Smooth muscle cell (in vitro differentiated cells): Measurements from ENCODE around the gene GTF3C1. TPM values are rescaled to one million over a fixed set of nuclear protein-coding genes. Genes with fewer than 3 reads are reported as not detected.
A peak's percentile ranks its signal among the peaks of the same experiment; 100 is the strongest.

Source experiments
- DNase-seq: peaks from one replicate; lab custom pipeline; 2025; ENCODE audit not compliant: unreplicated experiment; lab: John Stamatoyannopoulos, UW
- H2AFZ ChIP-seq: fragments of 200-600 bp; sonication (generic); 2 replicates; pipeline ENCODE4 v1.6.0; 2016; ENCODE audit warnings: antibody characterized with exemption, low read depth, mild to moderate bottlenecking
- H3F3A ChIP-seq: fragments of 200-600 bp; sonication (generic); 2 replicates; pipeline ENCODE4 v1.6.0; 2017; ENCODE audit warnings: antibody characterized with exemption, low read depth
- H3K27ac ChIP-seq: fragments of 200-600 bp; sonication (generic); 2 replicates; pipeline ENCODE4 v1.5.1; 2016; ENCODE audit warnings: low read depth, mild to moderate bottlenecking
- H3K27me3 ChIP-seq: fragments of 200-600 bp; sonication (generic); 2 replicates; pipeline ENCODE4 v1.6.1; 2016; ENCODE audit warnings: low read depth, mild to moderate bottlenecking
- H3K36me3 ChIP-seq: fragments of 200-600 bp; sonication (generic); 2 replicates; pipeline ENCODE4 v1.5.1; 2016; ENCODE audit warnings: low read depth
- H3K4me1 ChIP-seq: fragments of 200-600 bp; sonication (generic); 2 replicates; pipeline ENCODE4 v1.5.1; 2016; ENCODE audit warnings: low read depth
- H3K4me2 ChIP-seq: fragments of 200-600 bp; sonication (generic); 2 replicates; pipeline ENCODE4 v1.6.0; 2016; ENCODE audit warnings: mild to moderate bottlenecking
- H3K4me3 ChIP-seq: fragments of 200-600 bp; sonication (generic); 2 replicates; pipeline ENCODE4 v1.5.1; 2016; ENCODE audit warnings: mild to moderate bottlenecking
- H3K79me2 ChIP-seq: fragments of 200-600 bp; sonication (generic); 2 replicates; pipeline ENCODE4 v1.6.0; 2016; ENCODE audit warnings: low read depth, mild to moderate bottlenecking
- H3K9ac ChIP-seq: fragments of 200-600 bp; sonication (generic); 2 replicates; pipeline ENCODE4 v1.6.0; 2016; ENCODE audit warnings: low read depth
- H3K9me3 ChIP-seq: fragments of 200-600 bp; sonication (generic); replicated peaks from 2 replicates; pipeline ENCODE4 v1.5.1; 2016; ENCODE audit warnings: low read depth
- H4K20me1 ChIP-seq: fragments of 200-600 bp; sonication (generic); 2 replicates; pipeline ENCODE4 v1.6.0; 2016; ENCODE audit warnings: low read depth
- CTCF ChIP-seq: fragments of 200-600 bp; sonication (generic); IDR thresholded peaks from 2 replicates; pipeline ENCODE4 v1.5.1; 2017; ENCODE audit warnings: borderline replicate concordance, mild to moderate bottlenecking, antibody characterized with exemption; ENCODE audit not compliant: insufficient read depth, poor library complexity, severe bottlenecking
- WGBS: methylation state at CpG from one replicate; pipeline ENCODE4 v1.1.7; 2016; ENCODE audit warnings: low lambda C conversion rate; 5-methylcytosine and 5-hydroxymethylcytosine counted together
- polyA plus RNA-seq: library from polyadenylated mRNA; unstranded; fragments of >200 nt; fragmentation: Nextera tagmentation; extraction: Ambion mirVana; gene quantifications from 2 replicates; pipeline ENCODE4 v1.2.1, GENCODE V29; 2016
- total RNA-seq: library from RNA; depleted of rRNA; stranded (reverse); fragments of >200 nt; gene quantifications from 2 replicates; pipeline ENCODE4 v1.2.3, GENCODE V29; 2014

The GTF3C1 gene
- total and polyA plus RNA-seq, 2 experiments from 2014 or later = 47.6 to 78.5 TPM

GRCh38 chr16:27558932-27559331, 9.2 kb upstream of the GTF3C1 start:
- Histone ChIP-seq H3F3A (no peaks in the 10 kb centered on the region), H3K9ac (no peak overlapping the region), H3K4me1 (no peaks in the 10 kb centered on the region), H4K20me1 (peaks cover 33% of the 10 kb centered on the region), H3K27me3 (no peaks in the 10 kb centered on the region), H3K4me2 (no peak overlapping the region), H3K36me3 (no peaks in the 10 kb centered on the region), H2AFZ (no peak overlapping the region), H3K79me2 (peaks cover 4% of the 10 kb centered on the region), H3K4me3 (no peak overlapping the region), H3K9me3 (no peaks in the 10 kb centered on the region), H3K27ac (no peak overlapping the region)
- 95% methylated on average over 1 of the region's 1 CpG for WGBS
- no peak for DNase-seq
- TF ChIP-seq CTCF = no peak

- Histone ChIP-seq H3F3A (no peaks in the 10 kb centered on the region), H3K36me3 (no peaks in the 10 kb centered on the region), H3K4me3 (no peak overlapping the region), H3K79me2 (peaks cover 4% of the 10 kb centered on the region), H3K4me1 (no peaks in the 10 kb centered on the region), H3K27me3 (no peaks in the 10 kb centered on the region), H4K20me1 (peaks cover 33% of the 10 kb centered on the region), H2AFZ (no peak overlapping the region), H3K27ac (no peak overlapping the region), H3K9ac (no peak overlapping the region), H3K4me2 (no peak overlapping the region), H3K9me3 (no peaks in the 10 kb centered on the region)
- no peak for TF ChIP-seq CTCF
- DNase-seq = no peak
- 80% methylated on average over 3 of the region's 3 CpGs for WGBS
These were observed 8.7 kb upstream of the GTF3C1 start for GRCh38 chr16:27558434-27558833.

- Histone ChIP-seq H4K20me1 (peaks cover 14% of the 10 kb centered on the region), H2AFZ (no peak overlapping the region), H3K79me2 (peaks cover 11% of the 10 kb centered on the region), H3K36me3 (no peaks in the 10 kb centered on the region), H3K4me1 (no peaks in the 10 kb centered on the region), H3K27me3 (no peaks in the 10 kb centered on the region), H3K4me2 (no peak overlapping the region), H3K27ac (no peak overlapping the region), H3F3A (no peaks in the 10 kb centered on the region), H3K9ac (no peak overlapping the region), H3K4me3 (no peak overlapping the region), H3K9me3 (no peaks in the 10 kb centered on the region)
- DNase-seq = no peak
- 100% methylated on average over 1 of the region's 1 CpG for WGBS
- no peak for TF ChIP-seq CTCF
These were observed 6.8 kb upstream of the GTF3C1 start for GRCh38 chr16:27556471-27556870.

- Histone ChIP-seq H3K36me3 (no peaks in the 10 kb centered on the region), H3K27ac (peak overlapping the region; percentile 6), H3K4me1 (peaks cover 15% of the 10 kb centered on the region), H3K4me3 (peak overlapping the region; percentile 63), H2AFZ (no peak overlapping the region), H4K20me1 (peaks cover 32% of the 10 kb centered on the region), H3K9ac (no peak overlapping the region), H3K9me3 (no peaks in the 10 kb centered on the region), H3K4me2 (peak overlapping the region; percentile 78), H3F3A (peaks cover 8% of the 10 kb centered on the region), H3K79me2 (peaks cover 50% of the 10 kb centered on the region), H3K27me3 (no peaks in the 10 kb centered on the region)
- 77% methylated on average over 1 of the region's 1 CpG for WGBS
- TF ChIP-seq CTCF = no peak
- DNase-seq = no peak
These were observed 1.3 kb upstream of the GTF3C1 start for GRCh38 chr16:27551036-27551435.
